ENCODE data around the gene AKAP7. TPM values are rescaled to one million over a fixed set of nuclear protein-coding genes. Genes with fewer than 3 reads are reported as not detected.

Gene AKAP7
- total RNA-seq, 1 donor = 3.0 TPM

DNA sequence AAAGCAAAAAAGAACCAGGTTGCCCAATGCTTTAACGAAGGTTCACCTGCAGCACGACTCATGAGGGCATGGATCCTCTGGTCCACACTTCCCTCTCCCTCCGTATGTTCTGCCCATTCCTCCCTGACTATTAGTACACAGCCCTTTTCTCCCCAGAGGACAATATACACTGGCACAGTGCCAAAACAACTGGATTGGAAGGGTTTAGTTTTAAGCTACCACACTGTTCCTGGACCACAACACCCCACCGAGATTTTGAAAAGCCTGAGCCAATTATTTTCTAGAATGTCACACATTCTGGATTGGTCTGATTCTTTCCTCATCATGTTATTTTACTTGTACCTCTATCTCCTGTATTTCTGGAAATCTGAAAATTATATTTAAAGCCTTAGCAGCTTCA, 2.9 kb upstream of the AKAP7 start:
- DNase-seq (ENCODE audit: low read depth in 2 of 3, low spot score in 2 of 3) = no peak

DNA sequence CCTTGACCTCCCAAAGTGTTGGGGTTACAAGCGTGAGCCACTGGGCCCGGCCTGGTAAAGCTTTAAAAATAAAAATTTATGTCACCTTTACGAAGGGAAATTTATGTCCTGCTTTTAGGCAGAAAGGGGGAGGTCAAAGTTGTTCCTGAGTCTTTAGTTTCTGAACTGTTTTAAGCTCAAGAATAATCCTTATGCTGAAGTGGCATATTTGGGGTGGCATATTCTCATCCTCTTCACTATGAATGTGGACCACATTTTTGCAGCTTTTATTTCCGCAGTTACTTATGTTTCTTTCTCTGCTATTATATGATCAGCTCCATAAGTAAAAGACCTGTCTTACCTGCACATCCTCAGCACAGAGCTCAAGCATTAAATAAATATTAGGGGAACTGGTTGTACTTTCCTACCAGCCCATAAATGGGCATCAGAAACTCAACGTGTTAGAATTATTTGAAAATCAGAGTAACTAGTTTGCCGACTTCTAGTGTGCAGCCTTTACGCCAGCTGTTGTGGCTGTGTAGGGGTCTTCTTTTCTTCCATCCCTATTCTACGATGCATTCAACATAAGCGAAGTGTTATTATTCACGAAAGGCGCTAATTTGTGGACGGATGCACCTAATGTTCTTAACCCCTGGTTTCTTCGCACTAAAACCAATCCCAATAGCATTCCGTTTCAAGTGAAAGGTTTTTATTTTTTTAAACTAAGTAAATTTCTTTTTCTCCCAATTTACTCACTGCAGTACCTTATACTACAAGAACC, 867 bp upstream of the AKAP7 start:
- no peak for DNase-seq (ENCODE audit: low read depth in 2 of 3, low spot score in 2 of 3)

DNA sequence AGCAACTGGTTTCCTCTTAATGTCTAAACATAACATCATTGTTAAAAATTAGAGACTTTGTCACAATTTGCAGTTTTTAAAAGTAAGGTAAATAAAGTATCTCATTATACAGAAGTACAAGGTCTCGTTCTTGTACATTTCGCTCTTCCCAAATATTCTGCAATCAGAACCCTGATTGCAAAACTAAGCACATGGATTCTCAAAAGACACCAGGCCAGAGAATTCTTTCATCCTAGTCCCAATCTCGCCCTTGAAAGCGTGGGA, 355 bp upstream of the AKAP7 start:
- DNase-seq (ENCODE audit: low read depth in 2 of 3, low spot score in 2 of 3) = no peak

DNA sequence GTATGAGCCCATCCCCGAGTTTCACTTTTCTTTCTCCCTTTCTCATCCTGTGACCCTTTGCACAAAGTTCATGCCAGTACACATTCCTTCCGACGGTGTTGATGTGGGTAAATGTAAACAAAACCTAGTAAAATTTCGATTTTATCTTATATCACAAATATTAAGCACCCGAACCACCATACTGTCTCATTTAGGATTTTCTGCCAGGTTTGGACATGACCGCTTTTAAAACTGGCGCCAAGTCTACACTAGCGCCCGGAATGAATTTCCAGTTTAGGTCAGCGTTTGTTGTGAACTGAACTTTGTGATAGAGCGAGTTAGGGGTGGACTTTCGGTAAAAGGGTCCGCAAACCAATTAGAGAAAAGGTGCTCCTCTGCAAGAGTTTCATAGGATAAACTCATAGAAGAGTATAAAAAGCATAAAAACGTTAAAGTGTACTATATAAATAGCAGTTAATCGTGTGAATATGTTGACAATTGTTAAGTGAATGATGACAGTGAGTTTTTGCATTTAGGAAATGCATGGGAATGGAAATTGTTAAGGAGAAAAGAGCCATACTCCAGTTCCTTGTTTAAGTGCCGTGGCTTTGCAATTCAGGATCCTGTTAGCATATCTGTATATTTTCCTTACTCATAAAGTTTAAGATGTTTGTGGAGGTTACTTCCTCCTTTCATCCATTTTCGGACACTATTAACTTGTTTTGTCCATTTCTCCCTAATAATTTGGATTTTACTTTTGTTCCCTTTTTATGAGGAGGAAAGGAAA, 937 bp downstream of the AKAP7 start:
- DNase-seq (ENCODE audit: low read depth in 2 of 3, low spot score in 2 of 3) = peak in 2 of 3 donors; percentile 10 to 59

DNA sequence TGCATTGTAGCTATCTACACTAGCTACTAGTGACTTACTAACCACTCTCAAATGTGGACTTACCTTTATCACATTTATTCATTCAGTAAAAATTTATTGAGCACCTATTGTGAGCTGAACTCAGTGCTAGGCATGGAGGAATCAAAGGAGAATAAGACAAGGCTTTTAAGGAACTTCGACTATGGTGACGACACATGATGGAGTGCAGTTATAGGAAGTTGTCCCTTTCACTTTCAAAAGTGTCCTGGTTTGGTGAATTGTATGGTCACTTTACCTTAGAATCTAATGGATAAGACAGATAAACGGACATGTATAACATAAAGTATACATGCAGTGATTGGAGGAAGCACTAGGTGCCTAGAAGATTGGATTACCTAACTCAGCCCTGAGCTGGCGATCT, 4.3 kb downstream of the AKAP7 start:
- no peak for DNase-seq (ENCODE audit: low read depth in 2 of 3, low spot score in 2 of 3)

GRCh38 chr6:131143319-131143718, 8.1 kb downstream of the AKAP7 start:
- no peak for DNase-seq (ENCODE audit: low read depth in 2 of 3, low spot score in 2 of 3)

GRCh38 chr6:131146865-131147264, 11.6 kb downstream of the AKAP7 start:
- no peak for DNase-seq (ENCODE audit: low read depth in 2 of 3, low spot score in 2 of 3)

GRCh38 chr6:131156411-131156810, 21.1 kb downstream of the AKAP7 start:
- DNase-seq (ENCODE audit: low read depth in 2 of 3, low spot score in 2 of 3) = no peak

DNA sequence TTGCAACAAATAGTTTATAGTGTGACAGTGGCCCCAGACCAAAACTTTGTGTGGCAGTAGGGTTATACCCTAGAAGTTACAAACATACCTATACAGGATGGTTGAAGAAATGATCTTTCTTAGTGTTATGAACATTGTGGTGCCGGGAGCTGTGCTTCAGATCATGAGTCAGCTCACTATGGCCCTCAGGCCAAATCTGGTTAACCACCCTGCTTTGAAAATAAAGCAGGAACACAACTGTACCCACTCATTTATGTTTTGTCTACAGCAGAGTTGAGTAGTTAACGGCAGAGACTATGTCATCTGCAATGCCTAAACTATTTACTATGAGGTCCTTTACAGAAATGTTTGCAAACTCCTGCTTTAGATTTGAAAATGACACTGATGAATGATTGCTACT, 24.3 kb downstream of the AKAP7 start:
- no peak for DNase-seq (ENCODE audit: low read depth in 2 of 3, low spot score in 2 of 3)

DNA sequence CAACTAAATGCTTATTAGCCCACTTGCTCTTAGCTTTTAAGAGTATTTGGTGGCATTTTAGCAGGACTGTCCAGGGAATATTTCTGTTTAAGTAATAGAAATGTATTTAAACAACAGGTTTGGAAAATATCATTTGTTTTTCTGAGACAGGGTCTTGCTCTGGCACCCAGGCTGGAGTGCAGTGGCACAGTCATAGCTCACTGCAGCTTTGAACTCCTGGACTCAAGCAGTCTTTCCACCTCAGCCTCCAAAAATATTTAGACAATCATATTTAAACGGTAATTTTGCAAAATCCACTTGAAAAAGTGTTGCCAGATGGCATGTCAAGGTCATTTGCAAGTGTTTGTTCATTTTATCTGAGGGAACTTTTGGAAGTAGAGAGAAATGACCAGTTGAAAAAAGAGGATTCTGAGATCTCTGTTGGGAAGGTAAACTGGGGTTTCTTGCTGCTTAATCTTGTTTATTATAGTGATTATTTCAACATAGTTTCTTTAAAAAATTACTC, 25.0 kb downstream of the AKAP7 start:
- DNase-seq (ENCODE audit: low read depth in 2 of 3, low spot score in 2 of 3) = no peak

DNA sequence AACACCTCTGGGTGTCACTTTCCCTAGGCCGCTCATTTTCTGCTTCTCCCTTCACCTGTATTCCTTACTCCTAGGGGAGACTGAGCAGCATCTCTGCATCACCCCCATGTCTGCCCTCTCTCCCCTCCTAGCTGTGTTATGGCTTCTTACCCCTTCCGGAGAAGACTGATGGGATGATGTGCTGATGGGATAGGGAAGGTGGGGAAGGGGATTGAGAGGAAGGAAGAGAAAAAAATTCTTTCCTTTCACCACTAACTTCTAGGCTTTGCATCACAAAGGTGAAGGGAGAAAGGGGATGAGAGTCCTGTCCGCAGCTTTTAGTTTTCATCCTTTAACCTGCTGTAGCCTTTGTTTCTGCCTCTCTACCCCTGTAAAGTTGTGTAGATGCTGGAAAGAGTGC, 26.7 kb downstream of the AKAP7 start:
- no peak for DNase-seq (ENCODE audit: low read depth in 2 of 3, low spot score in 2 of 3)

- no peak for DNase-seq (ENCODE audit: low read depth in 2 of 3, low spot score in 2 of 3)
Measured at GRCh38 chr6:131163886-131164285, 28.6 kb downstream of the AKAP7 start.

DNA sequence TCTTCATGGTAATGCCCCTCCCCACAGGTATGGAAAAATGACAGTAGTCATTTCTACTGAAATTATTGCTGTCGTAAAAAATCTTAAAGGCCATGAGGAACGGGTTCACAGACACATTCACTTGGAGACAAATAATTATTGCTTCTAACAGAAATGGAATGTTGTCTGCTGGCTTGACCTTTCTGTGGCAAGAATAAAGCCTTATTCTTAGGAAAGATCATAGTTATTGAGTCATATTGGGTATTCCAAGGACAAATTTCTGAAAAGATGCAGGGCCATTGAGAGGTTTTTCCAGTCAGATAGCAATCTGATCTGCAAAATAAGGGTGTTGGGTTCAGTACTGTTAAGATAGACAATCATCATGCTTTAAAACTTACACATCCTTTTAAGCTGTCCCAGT, 29.2 kb downstream of the AKAP7 start:
- DNase-seq (ENCODE audit: low read depth in 2 of 3, low spot score in 2 of 3) = no peak

DNA sequence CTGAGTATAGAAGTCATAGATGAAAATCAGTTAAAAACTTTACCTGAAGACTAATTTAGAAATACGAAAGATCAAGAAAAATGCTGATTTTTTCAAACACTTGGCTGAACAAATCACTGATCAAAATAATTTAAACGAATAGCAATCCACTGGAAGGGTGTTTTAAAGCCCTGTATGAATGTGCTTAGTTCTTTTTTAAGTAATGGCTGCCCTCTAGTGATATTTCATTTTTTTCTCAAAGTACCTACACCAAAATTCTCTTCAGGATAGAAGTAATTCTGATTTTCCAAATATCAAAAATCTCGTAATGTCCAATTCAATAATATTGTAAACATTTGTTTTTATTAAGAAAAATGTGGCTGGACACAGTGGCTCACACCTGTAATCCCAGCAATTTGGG, 32.5 kb downstream of the AKAP7 start:
- DNase-seq (ENCODE audit: low read depth in 2 of 3, low spot score in 2 of 3) = no peak

DNA sequence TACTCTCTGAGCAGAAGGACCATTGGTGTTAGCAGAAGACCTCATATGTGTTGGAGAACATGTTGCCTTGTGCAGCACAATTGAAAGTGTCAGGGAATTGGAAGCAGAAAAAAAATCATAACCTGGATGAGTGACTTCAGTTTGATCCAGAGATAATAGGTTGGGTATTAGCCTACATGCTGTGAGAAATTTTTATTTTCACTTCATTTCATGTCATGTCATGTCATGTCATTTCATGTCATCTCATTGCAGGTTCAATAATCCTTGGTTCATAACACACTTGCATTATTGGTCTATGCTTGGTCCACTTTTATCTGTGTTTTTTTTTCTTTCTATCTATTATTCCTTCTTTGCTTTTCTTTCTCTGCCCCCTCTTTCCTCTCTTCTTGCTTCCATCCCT, 34.3 kb downstream of the AKAP7 start:
- no peak for DNase-seq (ENCODE audit: low read depth in 2 of 3, low spot score in 2 of 3)

GRCh38 chr6:131172222-131172621, 37.0 kb downstream of the AKAP7 start:
- DNase-seq (ENCODE audit: low read depth in 2 of 3, low spot score in 2 of 3) = no peak

DNA sequence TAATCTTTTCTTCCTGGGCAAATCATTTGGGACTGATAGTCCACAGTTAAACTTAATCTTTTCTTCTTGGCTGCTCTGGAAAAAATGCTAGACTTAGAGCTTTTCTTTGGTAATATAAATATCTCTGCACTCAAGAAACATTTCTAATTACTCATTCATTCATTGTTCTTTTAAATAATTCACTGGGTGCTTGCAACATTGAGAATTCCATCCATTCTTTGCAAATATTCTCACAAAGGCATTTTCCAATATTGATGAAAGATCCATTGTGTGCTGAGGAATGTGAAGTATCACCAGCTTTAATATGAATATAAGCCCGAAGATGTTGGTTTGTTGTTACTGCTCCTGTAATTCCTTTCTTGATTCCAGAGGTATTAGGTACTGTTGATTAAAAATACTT, 38.4 kb downstream of the AKAP7 start:
- no peak for DNase-seq (ENCODE audit: low read depth in 2 of 3, low spot score in 2 of 3)

DNA sequence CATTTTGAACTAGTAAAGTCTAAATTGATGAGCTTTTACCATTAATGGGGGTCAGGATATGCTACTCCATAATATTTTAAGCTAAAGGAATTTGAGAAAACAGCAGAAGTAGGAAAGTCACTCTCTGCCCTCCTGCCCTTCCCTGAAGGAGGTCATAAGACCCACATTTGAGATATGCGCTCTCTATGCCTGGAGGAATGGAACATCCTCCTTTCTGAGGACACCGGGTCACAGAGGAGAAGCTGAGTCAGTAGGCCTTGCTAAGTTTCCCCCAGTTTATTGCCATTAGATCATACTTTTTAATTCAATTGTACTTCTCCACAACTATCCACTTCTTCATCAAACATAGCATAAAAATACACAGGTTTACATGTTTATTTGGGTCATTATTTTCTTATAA, 40.3 kb downstream of the AKAP7 start:
- no peak for DNase-seq (ENCODE audit: low read depth in 2 of 3, low spot score in 2 of 3)

DNA sequence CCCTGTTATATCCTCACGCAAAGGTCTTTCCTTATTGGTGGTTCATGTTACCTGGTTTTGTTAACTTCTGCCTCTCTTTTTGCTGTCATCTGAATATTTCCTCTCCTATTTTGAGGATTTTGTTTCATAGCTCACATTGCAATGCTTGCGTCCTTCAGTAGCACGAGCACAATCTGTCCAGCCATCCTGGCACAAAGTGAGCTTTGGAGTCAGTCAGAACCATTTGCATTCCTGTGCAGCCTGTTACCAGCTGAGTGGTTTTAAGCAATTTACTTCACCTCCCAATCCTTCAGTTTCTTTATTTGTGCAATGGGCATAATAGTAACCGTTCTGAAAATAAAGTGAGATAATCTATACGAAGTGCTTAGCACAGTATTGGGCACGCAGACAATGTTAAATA, 42.7 kb downstream of the AKAP7 start:
- DNase-seq (ENCODE audit: low read depth in 2 of 3, low spot score in 2 of 3) = no peak

- DNase-seq (ENCODE audit: low read depth in 2 of 3, low spot score in 2 of 3) = peak in 2 of 3 donors; percentile 43 to 77
Measured at GRCh38 chr6:131182991-131183425, 47.7 kb downstream of the AKAP7 start.

- no peak for DNase-seq (ENCODE audit: low read depth in 2 of 3, low spot score in 2 of 3)
Measured at GRCh38 chr6:131183427-131184095, 48.3 kb downstream of the AKAP7 start.

GRCh38 chr6:131191590-131191989, 56.3 kb downstream of the AKAP7 start:
- no peak for DNase-seq (ENCODE audit: low read depth in 2 of 3, low spot score in 2 of 3)

All from hematopoietic multipotent progenitor cell (in vitro differentiated cells).